Osteoblast (primary cell): ENCODE results near the gene VASN. TPM values are rescaled to one million over a fixed set of nuclear protein-coding genes. Genes with fewer than 3 reads are reported as not detected.

Experiments
- DNase-seq: peaks from one replicate; pipeline ENCODE4 v3.0.0; 2011; ENCODE audit warnings: low spot score, mixed read lengths; ENCODE audit not compliant: insufficient read length; ENCODE audit errors: missing footprints
- H2AFZ ChIP-seq: 2 replicates; pipeline ENCODE4 v1.6.0; 2011; ENCODE audit warnings: mild to moderate bottlenecking, low read length
- H3K27ac ChIP-seq: 2 replicates; pipeline ENCODE4 v1.5.1; 2011; ENCODE audit warnings: mild to moderate bottlenecking, low read depth, low read length, moderate library complexity
- H3K27me3 ChIP-seq: 2 replicates; pipeline ENCODE4 v1.6.0; 2012; ENCODE audit warnings: mild to moderate bottlenecking, control low read depth, inconsistent platforms, low read length, moderate library complexity; ENCODE audit not compliant: insufficient read depth
- H3K36me3 ChIP-seq: 2 replicates; pipeline ENCODE4 v1.5.1; 2011; ENCODE audit warnings: mild to moderate bottlenecking, low read length, control low read depth, moderate library complexity; ENCODE audit not compliant: insufficient read depth
- H3K4me1 ChIP-seq: 2 replicates; pipeline ENCODE4 v1.5.1; 2011; ENCODE audit warnings: mild to moderate bottlenecking, low read length, control low read depth, moderate library complexity; ENCODE audit not compliant: insufficient read depth
- H3K4me2 ChIP-seq: 2 replicates; pipeline ENCODE4 v1.6.0; 2011; ENCODE audit warnings: mild to moderate bottlenecking, low read length; ENCODE audit not compliant: insufficient read depth
- H3K4me3 ChIP-seq: fragments of 200-600 bp; sonication (generic); 3 replicates; pipeline ENCODE4 v1.5.1; 2012; ENCODE audit warnings: mild to moderate bottlenecking, low read length, inconsistent platforms; ENCODE audit not compliant: insufficient read depth
- H3K79me2 ChIP-seq: 2 replicates; pipeline ENCODE4 v1.6.0; 2012; ENCODE audit warnings: mild to moderate bottlenecking, low read length, control low read depth, inconsistent platforms; ENCODE audit not compliant: insufficient read depth
- H3K9me3 ChIP-seq: 2 replicates; pipeline ENCODE4 v1.5.1; 2011; ENCODE audit warnings: low read depth, low read length, control low read depth
- H4K20me1 ChIP-seq: 2 replicates; pipeline ENCODE4 v1.6.0; 2012; ENCODE audit warnings: mild to moderate bottlenecking, low read length, control low read depth; ENCODE audit not compliant: insufficient read depth
- CTCF ChIP-seq: IDR thresholded peaks from 2 replicates; pipeline ENCODE4 v1.5.1; 2011; ENCODE audit warnings: mild to moderate bottlenecking, low read depth, low read length, moderate library complexity; ENCODE audit errors: extremely low read depth
- total RNA-seq: library from RNA; depleted of rRNA; stranded (reverse); fragments of >200 nt; gene quantifications from 2 replicates; pipeline ENCODE4 v1.2.3, GENCODE V29; 2012

VASN gene
- total RNA-seq, 1 donor = 217 TPM

- peaks cover 80% of the 10 kb centered on the region for H4K20me1 ChIP-seq
- peaks cover 56% of the 10 kb centered on the region for H3K79me2 ChIP-seq
- H3K4me2 ChIP-seq = no peak overlapping the region
- peak overlapping the region; percentile 61 for H3K27ac ChIP-seq
- H3K36me3 ChIP-seq = peaks cover 53% of the 10 kb centered on the region
- H2AFZ ChIP-seq = no peak overlapping the region
- no peaks in the 10 kb centered on the region for H3K27me3 ChIP-seq
- no peak for DNase-seq
- H3K4me3 ChIP-seq = no peak overlapping the region
- H3K4me1 ChIP-seq = peaks cover 53% of the 10 kb centered on the region
- H3K9me3 ChIP-seq = no peaks in the 10 kb centered on the region
- no peak for TF ChIP-seq CTCF
Observed at GRCh38 chr16:4382795-4383357, 11.2 kb downstream of the VASN start.

GRCh38 chr16:4383591-4384444 is 12.2 kb downstream of the VASN start:
- Histone ChIP-seq H3K27ac (peak overlapping the region; percentile 61), H3K36me3 (peaks cover 44% of the 10 kb centered on the region), H3K4me1 (peaks cover 50% of the 10 kb centered on the region), H3K79me2 (peaks cover 46% of the 10 kb centered on the region), H3K9me3 (no peaks in the 10 kb centered on the region), H2AFZ (no peak overlapping the region), H3K4me3 (no peak overlapping the region), H4K20me1 (peaks cover 70% of the 10 kb centered on the region), H3K27me3 (no peaks in the 10 kb centered on the region), H3K4me2 (no peak overlapping the region)
- DNase-seq = peak; percentile 92
- TF ChIP-seq CTCF = no peak

GRCh38 chr16:4384509-4384942 is 12.9 kb downstream of the VASN start:
- no peak overlapping the region for H3K4me3 ChIP-seq
- DNase-seq = peak; percentile 98
- no peaks in the 10 kb centered on the region for H3K9me3 ChIP-seq
- no peaks in the 10 kb centered on the region for H3K27me3 ChIP-seq
- no peak for TF ChIP-seq CTCF
- peaks cover 50% of the 10 kb centered on the region for H3K4me1 ChIP-seq
- H3K27ac ChIP-seq = peak overlapping the region; percentile 61
- peaks cover 39% of the 10 kb centered on the region for H3K79me2 ChIP-seq
- H3K36me3 ChIP-seq = peaks cover 37% of the 10 kb centered on the region
- peaks cover 63% of the 10 kb centered on the region for H4K20me1 ChIP-seq
- H2AFZ ChIP-seq = no peak overlapping the region
- no peak overlapping the region for H3K4me2 ChIP-seq
